Adrenal gland (tissue), 5 donors: Measurements from ENCODE around the gene C16orf54.
"Not testable (repeated sequence)": the region's sequence is repeated elsewhere in the genome, so short reads cannot be mapped to it uniquely, and the experiment has no call there.

Experiments
- POLR2A ChIP-seq, 2 donors: fragments of 450-650 bp; IDR thresholded peaks; one replicate each; pipeline ENCODE4 v1.6.1; 2017; ENCODE audit warnings: antibody characterized with exemption in 2 of 2, mild to moderate bottlenecking in 2 of 2, moderate library complexity in 1 of 2
- TF ChIP-seq, protein P1 (sequence below), 6 experiments: fragments of 450-650 bp in 4 of 6; fragments of 200-600 bp in 2 of 6; sonication (generic) in 1 of 6; IDR thresholded peaks; 1 replicate in 5 of 6; 2 replicates in 1 of 6; pipeline versions ENCODE4 v1.5.1 to v1.8.0; 2016 to 2021; ENCODE audit warnings: antibody characterized with exemption in 6 of 6, mild to moderate bottlenecking in 2 of 6, moderate library complexity in 1 of 6
- donor health status: DM: no; HTN: no; CAD: no.

DNA sequence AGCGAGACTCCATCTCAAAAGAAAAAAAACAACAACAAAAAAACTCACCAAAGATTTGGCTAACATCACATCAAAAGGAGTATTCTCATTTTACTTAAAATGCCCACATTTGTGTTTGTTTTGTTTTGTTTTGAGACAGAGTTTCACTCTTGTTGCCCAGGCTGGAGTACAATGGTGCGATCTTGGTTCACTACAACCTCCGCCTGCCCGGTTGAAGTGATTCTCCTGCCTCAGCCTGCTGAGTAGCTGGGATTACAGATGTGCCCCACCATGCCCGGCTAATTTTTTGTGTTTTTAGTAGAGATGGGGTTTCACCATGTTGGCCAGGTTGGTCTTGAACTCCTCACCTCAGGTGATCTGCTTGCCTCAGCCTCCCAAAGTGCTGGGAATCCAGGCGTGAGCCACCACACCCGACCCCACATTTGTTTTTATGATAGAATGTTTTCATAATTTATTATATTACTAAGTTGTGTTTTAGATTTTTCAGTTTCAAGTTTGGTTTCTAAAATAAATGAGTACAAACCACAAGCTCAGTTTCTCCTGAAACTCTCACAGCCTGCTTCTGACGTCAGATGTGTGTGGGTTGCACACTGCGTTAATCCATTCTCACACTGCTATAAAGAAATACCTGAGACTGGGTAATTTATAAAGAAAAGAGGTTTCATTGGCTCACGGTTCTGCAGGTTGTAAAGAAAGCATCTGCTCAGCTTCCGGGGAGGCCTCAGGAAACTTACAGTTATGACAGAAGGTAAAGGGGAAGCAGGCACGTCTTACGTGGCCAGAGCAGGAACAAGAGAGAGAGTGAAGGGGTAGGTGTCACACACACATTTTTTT, 13.8 kb downstream of the C16orf54 start:
- not testable (repeated sequence) for TF ChIP-seq POLR2A (IDR thresholded peaks at IDR 0.05)
- TF ChIP-seq, protein P1, sequence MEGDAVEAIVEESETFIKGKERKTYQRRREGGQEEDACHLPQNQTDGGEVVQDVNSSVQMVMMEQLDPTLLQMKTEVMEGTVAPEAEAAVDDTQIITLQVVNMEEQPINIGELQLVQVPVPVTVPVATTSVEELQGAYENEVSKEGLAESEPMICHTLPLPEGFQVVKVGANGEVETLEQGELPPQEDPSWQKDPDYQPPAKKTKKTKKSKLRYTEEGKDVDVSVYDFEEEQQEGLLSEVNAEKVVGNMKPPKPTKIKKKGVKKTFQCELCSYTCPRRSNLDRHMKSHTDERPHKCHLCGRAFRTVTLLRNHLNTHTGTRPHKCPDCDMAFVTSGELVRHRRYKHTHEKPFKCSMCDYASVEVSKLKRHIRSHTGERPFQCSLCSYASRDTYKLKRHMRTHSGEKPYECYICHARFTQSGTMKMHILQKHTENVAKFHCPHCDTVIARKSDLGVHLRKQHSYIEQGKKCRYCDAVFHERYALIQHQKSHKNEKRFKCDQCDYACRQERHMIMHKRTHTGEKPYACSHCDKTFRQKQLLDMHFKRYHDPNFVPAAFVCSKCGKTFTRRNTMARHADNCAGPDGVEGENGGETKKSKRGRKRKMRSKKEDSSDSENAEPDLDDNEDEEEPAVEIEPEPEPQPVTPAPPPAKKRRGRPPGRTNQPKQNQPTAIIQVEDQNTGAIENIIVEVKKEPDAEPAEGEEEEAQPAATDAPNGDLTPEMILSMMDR (IDR thresholded peaks at IDR 0.05) = not testable (repeated sequence)
